ENCODE results near the gene FOXC2. TPM values are rescaled to one million over a fixed set of nuclear protein-coding genes. Genes with fewer than 3 reads are reported as not detected.

Gene FOXC2
- polyA plus RNA-seq, 1 donor: 0.96 TPM

- DNase-seq: no peak
- H3K4me3 ChIP-seq (ENCODE audit: low read length): no peak overlapping the region
- no CpG with 5 or more reads among the region's 4 CpGs for WGBS (ENCODE audit: insufficient coverage, low lambda C conversion rate)
- H3K27ac ChIP-seq (ENCODE audit: low read length): no peak overlapping the region
- H3K9me3 ChIP-seq (ENCODE audit: control insufficient read depth, low read depth, low read length): no peaks in the 10 kb centered on the region
- no peaks in the 10 kb centered on the region for H3K36me3 ChIP-seq (ENCODE audit: control insufficient read depth, insufficient read depth, low read length)
- H3K27me3 ChIP-seq (ENCODE audit: control insufficient read depth, insufficient read depth, low read length): peaks cover 62% of the 10 kb centered on the region
- H3K4me1 ChIP-seq (ENCODE audit: control insufficient read depth, insufficient read depth, low read length): no peaks in the 10 kb centered on the region
These were observed 24.0 kb downstream of the FOXC2 start for GRCh38 chr16:86590501-86591144.

- H3K9me3 ChIP-seq (ENCODE audit: control insufficient read depth, low read depth, low read length): no peaks in the 10 kb centered on the region
- H3K36me3 ChIP-seq (ENCODE audit: control insufficient read depth, insufficient read depth, low read length): no peaks in the 10 kb centered on the region
- peaks cover 67% of the 10 kb centered on the region for H3K27me3 ChIP-seq (ENCODE audit: control insufficient read depth, insufficient read depth, low read length)
- no peak overlapping the region for H3K4me3 ChIP-seq (ENCODE audit: low read length)
- no peak overlapping the region for H3K27ac ChIP-seq (ENCODE audit: low read length)
- WGBS (ENCODE audit: insufficient coverage, low lambda C conversion rate): 64% methylated on average over 3 of the region's 4 CpGs
- H3K4me1 ChIP-seq (ENCODE audit: control insufficient read depth, insufficient read depth, low read length): no peaks in the 10 kb centered on the region
- DNase-seq: no peak
These were observed 24.6 kb downstream of the FOXC2 start for GRCh38 chr16:86591270-86591669.

DNA sequence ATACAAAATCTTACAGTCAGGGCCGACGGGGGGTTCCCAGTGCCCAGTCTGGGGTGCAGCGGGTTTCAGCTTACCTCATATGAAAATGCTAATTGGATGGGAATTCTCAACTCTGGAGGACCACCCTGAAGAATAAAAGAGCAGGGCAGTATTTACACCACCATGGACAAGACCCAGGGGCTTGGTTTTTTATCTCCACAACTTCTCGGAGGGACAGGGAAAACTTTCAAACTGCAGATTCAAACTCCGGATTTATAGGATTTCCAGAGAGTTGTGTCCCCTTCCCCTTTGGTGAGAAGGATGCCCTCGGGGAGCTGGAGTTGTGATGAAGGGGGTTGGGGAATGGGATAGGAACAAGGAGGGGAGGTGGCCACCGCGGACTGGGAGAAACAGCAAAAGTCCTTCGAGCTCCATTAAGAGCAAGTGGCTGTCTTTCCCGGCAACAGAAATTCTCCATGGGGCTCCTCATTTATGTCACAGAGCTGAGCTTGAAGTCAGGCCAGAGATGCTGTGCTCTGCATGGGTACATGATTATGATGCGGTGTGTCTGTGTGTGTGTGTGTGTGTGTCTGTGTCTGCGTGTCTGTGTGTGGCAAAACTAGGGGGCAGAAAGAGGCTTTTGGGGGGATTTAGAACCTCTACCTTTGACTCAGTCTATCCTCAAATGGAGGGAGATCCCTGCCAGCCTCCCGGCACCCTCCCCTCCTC lies 27.4 kb downstream of the FOXC2 start:
- no peak for DNase-seq
- Histone ChIP-seq H3K4me3 (ENCODE audit: low read length) (no peak overlapping the region), H3K27ac (ENCODE audit: low read length) (no peak overlapping the region), H3K36me3 (ENCODE audit: control insufficient read depth, insufficient read depth, low read length) (no peaks in the 10 kb centered on the region), H3K4me1 (ENCODE audit: control insufficient read depth, insufficient read depth, low read length) (no peaks in the 10 kb centered on the region), H3K27me3 (ENCODE audit: control insufficient read depth, insufficient read depth, low read length) (peaks cover 73% of the 10 kb centered on the region), H3K9me3 (ENCODE audit: control insufficient read depth, low read depth, low read length) (no peaks in the 10 kb centered on the region)
- WGBS (ENCODE audit: insufficient coverage, low lambda C conversion rate): 49% methylated on average over 2 of the region's 13 CpGs

DNA sequence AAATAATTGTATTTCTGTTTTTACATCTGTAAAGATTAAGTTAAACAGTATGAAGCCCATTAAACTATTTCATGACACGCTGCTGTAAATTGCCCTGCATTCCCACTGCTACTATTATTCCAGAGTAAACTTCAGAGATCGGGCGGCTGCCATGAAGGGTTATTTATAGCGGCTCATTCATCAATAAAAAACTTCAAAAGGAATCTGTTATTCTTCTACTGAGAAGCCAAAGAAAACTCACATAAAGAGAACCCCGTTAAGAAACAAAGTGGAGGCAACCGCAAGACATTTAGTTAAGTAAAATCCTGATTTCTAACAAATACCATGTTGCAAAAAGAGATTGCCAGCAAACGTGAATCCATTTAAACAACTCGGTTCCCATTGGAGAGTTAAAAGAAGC lies 28.1 kb downstream of the FOXC2 start:
- no peaks in the 10 kb centered on the region for H3K9me3 ChIP-seq (ENCODE audit: control insufficient read depth, low read depth, low read length)
- no peaks in the 10 kb centered on the region for H3K4me1 ChIP-seq (ENCODE audit: control insufficient read depth, insufficient read depth, low read length)
- H3K36me3 ChIP-seq (ENCODE audit: control insufficient read depth, insufficient read depth, low read length): no peaks in the 10 kb centered on the region
- DNase-seq: no peak
- no peak overlapping the region for H3K27ac ChIP-seq (ENCODE audit: low read length)
- no peak overlapping the region for H3K4me3 ChIP-seq (ENCODE audit: low read length)
- 8% methylated on average over 6 of the region's 8 CpGs for WGBS (ENCODE audit: insufficient coverage, low lambda C conversion rate)
- peaks cover 67% of the 10 kb centered on the region for H3K27me3 ChIP-seq (ENCODE audit: control insufficient read depth, insufficient read depth, low read length)

DNA sequence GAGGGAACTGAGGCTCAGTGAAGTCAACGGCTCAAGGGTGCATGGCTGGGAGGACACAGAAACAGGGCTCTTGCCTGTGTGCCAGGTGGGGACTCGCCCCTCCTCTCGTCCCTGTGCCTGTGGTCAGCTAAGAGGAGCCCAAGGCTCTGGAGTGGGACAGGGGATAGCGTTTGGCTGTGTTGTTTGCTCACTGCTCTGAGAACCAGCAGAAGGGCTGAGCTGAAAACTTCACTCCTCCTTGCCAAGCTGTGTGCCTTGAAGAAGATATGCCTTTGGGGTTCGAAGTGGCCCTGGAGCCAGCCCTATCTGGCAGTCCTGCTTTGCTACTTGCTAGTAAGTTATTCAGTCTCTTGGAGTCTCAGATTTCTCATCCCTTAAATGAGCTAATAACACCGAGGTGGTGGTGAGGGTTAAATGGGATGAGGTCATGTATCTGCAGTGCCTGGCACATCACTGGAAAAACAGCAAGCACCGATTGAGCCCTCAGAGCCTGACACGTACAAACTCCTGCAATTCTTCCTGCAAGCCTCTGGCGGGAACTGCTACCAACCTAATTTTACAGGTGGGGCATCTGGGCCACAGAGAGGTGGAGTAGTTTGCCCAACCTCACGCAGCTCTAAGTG lies 29.5 kb downstream of the FOXC2 start:
- Histone ChIP-seq H3K27me3 (ENCODE audit: control insufficient read depth, insufficient read depth, low read length) (peaks cover 58% of the 10 kb centered on the region), H3K4me1 (ENCODE audit: control insufficient read depth, insufficient read depth, low read length) (no peaks in the 10 kb centered on the region), H3K9me3 (ENCODE audit: control insufficient read depth, low read depth, low read length) (no peaks in the 10 kb centered on the region), H3K27ac (ENCODE audit: low read length) (no peak overlapping the region), H3K4me3 (ENCODE audit: low read length) (no peak overlapping the region), H3K36me3 (ENCODE audit: control insufficient read depth, insufficient read depth, low read length) (no peaks in the 10 kb centered on the region)
- no CpG with 5 or more reads among the region's 10 CpGs for WGBS (ENCODE audit: insufficient coverage, low lambda C conversion rate)
- DNase-seq: no peak

DNA sequence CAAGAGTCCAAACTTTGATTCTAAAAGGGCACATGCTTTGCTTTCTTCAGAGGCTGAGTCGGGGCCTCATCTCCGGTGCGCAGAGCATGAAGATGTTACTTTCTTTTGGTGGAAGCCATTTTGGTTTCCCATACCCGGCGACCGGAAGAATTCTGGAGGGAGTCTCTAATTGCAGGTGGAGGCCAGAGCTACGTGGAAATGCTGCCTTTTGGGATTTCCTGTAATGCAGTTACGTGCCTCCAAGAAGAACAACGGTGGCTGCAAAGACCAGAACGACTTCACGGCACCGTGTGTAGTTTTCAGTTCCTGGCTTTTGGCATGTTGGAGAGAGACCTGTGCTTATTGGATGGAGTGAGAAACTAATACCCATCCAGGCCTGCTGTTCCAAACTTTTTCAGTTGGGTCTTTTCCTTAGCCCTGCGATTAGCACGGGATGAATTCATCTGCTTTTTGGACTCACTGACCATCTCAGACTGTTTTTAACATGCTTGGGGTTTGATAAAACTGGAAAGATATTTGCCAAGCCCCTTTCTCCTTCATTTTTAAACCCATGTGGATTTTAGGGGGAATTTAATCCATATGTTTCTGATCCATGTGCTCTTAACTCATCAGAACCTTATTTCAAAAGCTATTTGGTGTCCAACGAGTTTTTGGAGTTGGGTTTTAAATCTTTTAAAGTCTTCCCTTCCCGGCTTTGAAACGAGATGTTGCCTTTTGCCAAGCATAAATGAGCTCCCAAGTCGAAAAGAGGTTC lies 30.7 kb downstream of the FOXC2 start:
- no peak for DNase-seq
- H3K27ac ChIP-seq (ENCODE audit: low read length): no peak overlapping the region
- peaks cover 53% of the 10 kb centered on the region for H3K27me3 ChIP-seq (ENCODE audit: control insufficient read depth, insufficient read depth, low read length)
- H3K36me3 ChIP-seq (ENCODE audit: control insufficient read depth, insufficient read depth, low read length): no peaks in the 10 kb centered on the region
- no CpG with 5 or more reads among the region's 18 CpGs for WGBS (ENCODE audit: insufficient coverage, low lambda C conversion rate)
- no peaks in the 10 kb centered on the region for H3K9me3 ChIP-seq (ENCODE audit: control insufficient read depth, low read depth, low read length)
- no peaks in the 10 kb centered on the region for H3K4me1 ChIP-seq (ENCODE audit: control insufficient read depth, insufficient read depth, low read length)
- no peak overlapping the region for H3K4me3 ChIP-seq (ENCODE audit: low read length)

- H3K27ac ChIP-seq (ENCODE audit: low read length): no peak overlapping the region
- no peaks in the 10 kb centered on the region for H3K36me3 ChIP-seq (ENCODE audit: control insufficient read depth, insufficient read depth, low read length)
- DNase-seq: no peak
- WGBS (ENCODE audit: insufficient coverage, low lambda C conversion rate): 61% methylated on average over 4 of the region's 7 CpGs
- H3K4me1 ChIP-seq (ENCODE audit: control insufficient read depth, insufficient read depth, low read length): no peaks in the 10 kb centered on the region
- H3K9me3 ChIP-seq (ENCODE audit: control insufficient read depth, low read depth, low read length): no peaks in the 10 kb centered on the region
- H3K27me3 ChIP-seq (ENCODE audit: control insufficient read depth, insufficient read depth, low read length): peaks cover 47% of the 10 kb centered on the region
- no peak overlapping the region for H3K4me3 ChIP-seq (ENCODE audit: low read length)
These were observed 31.4 kb downstream of the FOXC2 start for GRCh38 chr16:86597880-86598606.

DNA sequence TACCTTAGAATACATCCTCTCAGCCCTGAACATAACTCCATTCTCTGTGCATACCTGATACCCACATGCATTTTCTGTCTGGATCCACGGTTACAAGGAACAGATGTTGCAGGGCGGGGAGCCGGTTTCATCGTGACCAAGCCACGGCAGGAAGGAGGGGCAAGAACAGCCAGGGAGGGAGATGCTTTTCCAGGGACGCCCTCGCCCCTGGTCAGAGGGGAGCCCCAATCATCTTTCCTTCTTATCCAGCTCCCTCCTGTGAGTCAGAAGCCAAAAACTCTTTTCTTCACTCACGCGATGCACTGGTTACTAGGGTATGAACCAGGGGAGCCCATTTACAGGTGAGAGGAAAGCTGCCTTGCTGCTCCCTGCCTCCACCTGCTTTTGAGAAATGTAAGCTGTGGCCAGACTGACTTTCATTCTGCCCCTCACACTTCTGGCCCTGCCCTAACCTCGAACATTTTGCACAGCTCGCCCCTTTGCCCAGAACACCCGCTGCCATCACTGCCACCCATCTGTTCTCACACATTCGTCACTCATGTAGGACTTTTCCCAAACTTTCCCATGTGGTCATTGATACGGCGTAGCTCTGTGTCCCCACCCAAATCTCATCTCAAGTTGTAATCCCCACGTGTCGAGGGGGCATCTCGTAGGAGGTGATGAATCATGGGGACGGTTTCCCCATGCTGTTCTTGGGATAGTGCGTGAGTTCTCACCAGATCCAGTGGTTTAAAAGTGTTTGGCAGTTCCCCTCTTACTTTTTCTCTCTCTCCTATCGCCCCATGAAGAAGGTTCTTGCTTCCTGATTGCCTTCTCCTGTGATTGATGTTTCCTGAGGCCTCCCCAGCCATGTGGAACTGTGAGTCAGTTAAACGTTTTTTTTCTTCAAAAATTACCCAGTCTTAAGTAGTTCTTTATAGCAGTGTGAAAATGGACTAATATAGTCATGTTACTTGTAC lies 32.3 kb downstream of the FOXC2 start:
- Histone ChIP-seq H3K36me3 (ENCODE audit: control insufficient read depth, insufficient read depth, low read length) (no peaks in the 10 kb centered on the region), H3K27me3 (ENCODE audit: control insufficient read depth, insufficient read depth, low read length) (peaks cover 39% of the 10 kb centered on the region)
- no CpG with 5 or more reads among the region's 22 CpGs for WGBS (ENCODE audit: insufficient coverage, low lambda C conversion rate)

DNA sequence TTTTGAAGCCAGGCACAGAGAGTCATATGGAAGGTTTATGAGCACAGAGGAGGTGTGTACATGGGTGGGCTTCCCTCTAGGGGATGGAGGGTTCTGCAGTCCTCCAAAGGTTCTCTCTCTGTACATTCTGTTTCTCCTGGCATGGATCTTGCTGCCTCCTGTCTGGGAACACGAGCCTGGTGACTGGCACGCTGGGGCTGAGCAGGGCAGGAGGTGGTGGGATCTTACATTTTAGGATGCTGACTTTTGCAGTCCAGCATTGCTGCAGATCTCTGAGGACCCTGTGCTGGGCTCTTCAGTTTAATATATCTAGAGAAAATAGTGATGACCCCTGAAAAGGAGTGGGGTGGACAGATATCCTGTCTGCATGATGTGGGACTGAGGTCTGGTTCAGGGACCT lies 34.7 kb downstream of the FOXC2 start:
- Histone ChIP-seq H3K9me3 (ENCODE audit: control insufficient read depth, low read depth, low read length) (no peaks in the 10 kb centered on the region), H3K36me3 (ENCODE audit: control insufficient read depth, insufficient read depth, low read length) (no peaks in the 10 kb centered on the region), H3K27ac (ENCODE audit: low read length) (no peak overlapping the region), H3K27me3 (ENCODE audit: control insufficient read depth, insufficient read depth, low read length) (peaks cover 22% of the 10 kb centered on the region), H3K4me3 (ENCODE audit: low read length) (no peak overlapping the region), H3K4me1 (ENCODE audit: control insufficient read depth, insufficient read depth, low read length) (no peaks in the 10 kb centered on the region)
- WGBS (ENCODE audit: insufficient coverage, low lambda C conversion rate): no CpG with 5 or more reads among the region's 2 CpGs
- no peak for DNase-seq

More for the DNA sequence above, 32.3 kb downstream of the FOXC2 start:
- Histone ChIP-seq H3K9me3 (ENCODE audit: control insufficient read depth, low read depth, low read length) (no peaks in the 10 kb centered on the region), H3K4me1 (ENCODE audit: control insufficient read depth, insufficient read depth, low read length) (no peaks in the 10 kb centered on the region), H3K4me3 (ENCODE audit: low read length) (no peak overlapping the region), H3K27ac (ENCODE audit: low read length) (no peak overlapping the region)
- no peak for DNase-seq
